ENCODE data around the gene KRTAP5-9.

KRTAP5-9 gene, protein sequence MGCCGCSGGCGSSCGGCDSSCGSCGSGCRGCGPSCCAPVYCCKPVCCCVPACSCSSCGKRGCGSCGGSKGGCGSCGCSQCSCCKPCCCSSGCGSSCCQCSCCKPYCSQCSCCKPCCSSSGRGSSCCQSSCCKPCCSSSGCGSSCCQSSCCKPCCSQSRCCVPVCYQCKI

DNA sequence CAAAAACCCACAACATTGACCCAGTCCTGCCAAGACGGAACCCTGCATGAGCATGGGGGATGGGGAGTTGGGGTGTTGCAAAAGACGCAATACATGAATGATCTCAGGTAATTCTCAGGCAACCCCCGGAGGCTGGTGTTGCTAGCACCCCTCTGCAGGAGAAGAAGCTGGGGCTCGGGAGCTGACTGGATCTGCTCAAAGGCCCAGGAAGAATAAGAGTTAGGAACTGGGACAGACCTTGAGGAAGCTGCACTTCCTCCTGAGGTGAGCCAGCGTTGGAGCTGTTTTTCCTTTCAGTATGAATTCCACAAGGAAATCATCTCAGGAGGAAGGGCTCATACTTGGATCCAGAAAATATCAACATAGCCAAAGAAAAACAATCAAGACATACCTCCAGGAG, at the start of gene KRTAP5-9:
TSS of gene KRTAP5-9 (plus strand) at position 301 of the 400 bp plus-strand sequence. CDS start 238 bp downstream, outside the sequence.
- H3K27me3 Mint-ChIP-seq, result peaks cover 20% of the 10 kb centered on the region
- H3K27ac Mint-ChIP-seq, result no peak within 1 kb of the TSS
- CTCF ChIA-PET, result no interaction called here
- DNase-seq, result no peak
- H3K4me1 Mint-ChIP-seq, result no peaks in the 10 kb centered on the region
- peaks cover 1% of the 10 kb centered on the region for H3K9me3 Mint-ChIP-seq
- no peak within 1 kb of the TSS for H3K4me3 Mint-ChIP-seq
- no peaks in the 10 kb centered on the region for H3K36me3 Mint-ChIP-seq

DNA sequence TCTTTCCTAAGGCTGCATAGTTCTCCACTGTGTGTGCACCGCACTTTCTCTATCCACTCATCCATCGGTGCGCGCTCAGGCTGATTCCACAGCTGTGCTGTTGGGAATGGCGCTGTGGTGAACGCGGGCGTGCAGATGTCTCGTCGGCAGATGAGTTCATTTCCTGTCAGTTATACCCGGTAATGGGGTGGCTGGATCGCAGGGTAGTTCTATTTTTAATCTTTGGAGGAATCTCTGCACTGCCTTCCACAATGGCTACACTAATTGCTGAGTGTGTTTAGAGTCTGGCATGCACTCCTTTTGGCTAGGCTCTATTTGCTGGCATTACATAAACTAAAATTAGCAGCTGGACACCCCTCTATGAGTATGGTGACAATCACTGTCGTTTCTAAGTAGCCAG, 49.1 kb upstream of the KRTAP5-9 start:
- CTCF ChIA-PET, result no interaction called here
- no peak for DNase-seq
- H3K9me3 Mint-ChIP-seq, result no peaks in the 10 kb centered on the region
- no peaks in the 10 kb centered on the region for H3K27me3 Mint-ChIP-seq
- H3K4me3 Mint-ChIP-seq, result no peak overlapping the region
- H3K36me3 Mint-ChIP-seq, result peaks cover 52% of the 10 kb centered on the region
- H3K4me1 Mint-ChIP-seq, result peaks cover 6% of the 10 kb centered on the region
- no peak overlapping the region for H3K27ac Mint-ChIP-seq

DNA sequence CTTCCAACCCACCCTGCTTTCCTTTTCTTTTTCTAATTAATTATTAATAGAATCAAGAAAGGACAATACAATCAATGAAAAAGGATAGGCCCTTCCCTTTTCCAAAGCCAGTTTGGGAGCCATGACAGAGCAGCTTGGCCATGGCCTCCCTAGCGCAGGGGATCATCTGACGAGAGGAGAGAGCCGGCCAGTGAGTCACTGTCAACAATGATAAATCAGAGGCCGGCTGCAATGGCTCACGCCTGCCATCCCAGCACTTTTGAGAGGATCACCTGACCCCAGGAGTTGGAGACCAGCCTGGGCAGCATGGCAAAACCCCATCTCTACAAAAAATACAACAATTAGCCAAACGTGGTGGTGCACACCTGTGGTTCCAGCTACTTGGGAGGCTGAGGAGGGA, 48.7 kb upstream of the KRTAP5-9 start:
- no peak overlapping the region for H3K27ac Mint-ChIP-seq
- H3K4me1 Mint-ChIP-seq, result peaks cover 6% of the 10 kb centered on the region
- H3K4me3 Mint-ChIP-seq, result no peak overlapping the region
- no peak for DNase-seq
- H3K27me3 Mint-ChIP-seq, result no peaks in the 10 kb centered on the region
- no peaks in the 10 kb centered on the region for H3K9me3 Mint-ChIP-seq
- CTCF ChIA-PET, result no interaction called here
- H3K36me3 Mint-ChIP-seq, result peaks cover 49% of the 10 kb centered on the region

DNA sequence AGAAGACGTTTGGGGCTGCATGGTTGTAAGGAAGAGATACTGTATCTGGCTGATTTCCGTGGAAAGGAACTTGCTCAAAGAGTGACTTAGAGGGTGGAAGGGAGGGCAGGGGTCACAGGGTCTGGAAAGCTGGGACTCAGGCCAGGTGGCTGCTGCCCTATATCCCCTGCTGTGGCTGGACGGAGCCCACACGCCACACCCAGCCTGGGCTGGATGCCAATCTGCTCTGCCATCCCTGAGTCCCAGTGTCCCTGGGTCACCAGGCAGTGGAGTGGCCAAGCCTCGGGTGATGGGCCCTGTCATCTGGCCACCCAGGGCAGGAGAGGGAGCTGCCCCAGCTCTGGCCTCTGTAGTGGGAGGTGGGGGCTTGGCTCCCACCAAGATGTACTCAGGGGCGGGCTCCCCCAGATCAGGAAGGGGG, 47.6 kb upstream of the KRTAP5-9 start:
- no peak for DNase-seq
- Mint-ChIP-seq H3K9me3 (no peaks in the 10 kb centered on the region), H3K4me1 (peaks cover 6% of the 10 kb centered on the region), H3K27me3 (no peaks in the 10 kb centered on the region), H3K4me3 (no peak overlapping the region), H3K27ac (no peak overlapping the region), H3K36me3 (peaks cover 48% of the 10 kb centered on the region)
- CTCF ChIA-PET, result no interaction called here

DNA sequence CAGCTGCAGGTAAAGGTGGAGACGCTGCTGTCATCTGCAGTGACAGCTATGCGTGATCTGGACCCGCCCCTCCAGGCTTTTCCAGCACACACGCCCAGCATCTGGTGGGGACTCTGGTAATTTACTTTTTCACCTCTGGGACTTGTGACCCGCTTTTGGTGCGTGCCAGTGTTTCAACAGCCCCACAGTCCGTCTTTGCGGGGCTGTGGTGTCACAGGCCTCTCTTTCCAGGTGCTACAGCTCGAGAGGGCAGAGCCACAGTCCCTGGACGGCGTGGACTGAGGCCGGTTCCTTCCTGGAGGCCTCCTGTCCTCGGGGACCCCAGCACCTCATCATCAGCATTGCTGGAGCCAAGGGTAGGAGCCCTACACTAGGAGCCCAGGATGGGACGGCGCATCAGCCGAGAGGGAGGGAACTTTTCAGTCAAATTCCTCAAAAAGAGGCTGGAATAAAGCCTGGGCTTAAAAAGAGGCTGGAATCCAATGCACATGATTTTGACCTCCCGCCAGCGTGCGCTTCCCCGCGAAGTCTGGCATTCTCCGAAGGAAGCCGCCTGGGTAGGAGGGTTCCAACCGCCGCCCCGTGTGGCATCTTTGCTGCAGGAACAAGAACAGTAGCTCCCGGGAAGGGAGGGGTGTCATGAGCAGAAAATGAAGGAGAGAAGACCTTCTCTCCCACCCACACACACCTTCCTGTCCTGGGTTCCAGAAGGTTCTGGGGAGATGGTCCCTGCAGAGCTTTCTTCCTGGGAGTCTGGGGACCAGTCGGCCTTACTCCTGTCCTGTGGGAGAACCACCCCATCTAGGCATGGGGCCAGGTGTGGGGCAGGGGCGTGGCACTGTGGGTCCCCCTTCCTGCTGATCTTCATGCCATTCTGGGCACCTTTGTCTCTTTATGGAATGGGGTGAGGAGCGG, 46.9 kb upstream of the KRTAP5-9 start:
- H3K27ac Mint-ChIP-seq, result no peak overlapping the region
- H3K9me3 Mint-ChIP-seq, result no peaks in the 10 kb centered on the region
- no peaks in the 10 kb centered on the region for H3K27me3 Mint-ChIP-seq
- peaks cover 6% of the 10 kb centered on the region for H3K4me1 Mint-ChIP-seq
- DNase-seq, result no peak
- no peak overlapping the region for H3K4me3 Mint-ChIP-seq
- CTCF ChIA-PET, result no interaction called here
- H3K36me3 Mint-ChIP-seq, result peaks cover 51% of the 10 kb centered on the region

DNA sequence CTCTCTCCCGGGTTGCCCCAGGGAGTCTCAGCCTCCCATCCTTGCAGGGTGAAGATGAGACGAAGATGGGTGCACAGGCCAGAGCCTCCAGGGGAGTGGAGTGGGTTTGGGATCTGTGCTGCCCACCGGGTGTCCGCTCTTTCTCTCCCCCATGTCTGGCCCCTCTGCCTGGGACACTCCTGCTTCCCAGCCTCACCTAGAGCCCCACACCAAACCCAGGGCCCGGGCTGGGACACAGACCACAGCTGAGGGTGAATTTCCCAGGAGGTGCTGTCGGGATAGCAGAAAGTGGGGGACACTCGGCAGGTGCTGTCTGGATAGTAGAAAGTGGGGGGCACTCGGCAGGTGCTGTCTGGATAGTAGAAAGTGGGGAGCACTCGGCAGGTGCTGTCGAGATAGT, 46.2 kb upstream of the KRTAP5-9 start:
- DNase-seq, result no peak
- Mint-ChIP-seq H3K9me3 (no peaks in the 10 kb centered on the region), H3K36me3 (peaks cover 52% of the 10 kb centered on the region), H3K4me3 (no peak overlapping the region), H3K27me3 (no peaks in the 10 kb centered on the region), H3K27ac (no peak overlapping the region), H3K4me1 (peaks cover 6% of the 10 kb centered on the region)
- CTCF ChIA-PET, result no interaction called here

DNA sequence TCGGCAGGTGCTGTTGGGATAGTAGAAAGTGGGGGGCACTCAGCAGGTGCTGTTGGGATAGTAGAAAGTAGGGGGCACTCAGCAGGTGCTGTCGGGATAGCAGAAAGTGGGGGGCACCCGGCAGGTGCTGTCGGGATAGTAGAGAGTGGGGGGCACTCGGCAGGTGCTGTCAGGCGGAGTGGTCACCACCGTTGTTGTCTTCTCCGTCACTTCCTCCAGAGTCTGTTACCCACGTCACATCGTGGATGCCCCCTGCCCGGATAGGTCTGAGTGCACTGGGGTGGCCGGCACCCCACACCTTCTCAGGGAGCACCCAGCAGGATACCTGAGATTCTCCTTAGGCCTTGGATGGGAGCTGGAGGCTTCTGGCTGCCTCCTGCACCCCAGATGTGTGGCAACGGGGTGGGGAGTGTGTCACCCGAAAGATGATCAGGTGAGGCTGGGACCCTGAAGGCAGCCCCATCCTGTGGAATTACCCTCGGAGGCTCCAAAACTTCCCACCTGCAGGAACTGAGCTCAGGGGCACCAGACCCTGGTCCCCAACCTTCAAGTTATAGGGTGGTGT, 45.3 kb upstream of the KRTAP5-9 start:
- CTCF ChIA-PET, result no interaction called here
- no peaks in the 10 kb centered on the region for H3K27me3 Mint-ChIP-seq
- peaks cover 44% of the 10 kb centered on the region for H3K36me3 Mint-ChIP-seq

DNA sequence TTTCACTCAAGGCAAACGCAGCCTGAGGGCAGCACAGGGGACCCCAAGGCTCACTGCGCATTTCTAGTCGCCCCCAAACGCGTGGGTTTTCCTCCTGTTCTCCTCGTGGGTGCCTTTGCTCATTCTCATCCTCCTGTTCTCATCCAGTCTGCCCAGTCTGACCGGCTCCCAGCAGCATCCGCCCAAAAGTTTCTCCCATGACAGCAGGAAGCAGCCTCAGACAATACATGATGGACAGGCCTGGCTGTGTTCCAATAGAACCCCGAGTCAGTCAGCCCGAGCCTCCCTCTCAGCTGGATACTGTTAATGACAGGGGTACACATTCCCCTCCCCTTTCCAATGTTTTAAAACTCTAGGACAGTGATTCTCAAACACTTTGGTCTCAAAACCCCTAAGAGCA, 43.7 kb upstream of the KRTAP5-9 start:
- DNase-seq, result no peak
- no peak overlapping the region for H3K27ac Mint-ChIP-seq
- H3K36me3 Mint-ChIP-seq, result peaks cover 32% of the 10 kb centered on the region
- H3K4me1 Mint-ChIP-seq, result no peaks in the 10 kb centered on the region
- CTCF ChIA-PET, result no interaction called here
- no peak overlapping the region for H3K4me3 Mint-ChIP-seq
- no peaks in the 10 kb centered on the region for H3K27me3 Mint-ChIP-seq
- peaks cover 13% of the 10 kb centered on the region for H3K9me3 Mint-ChIP-seq

More for the DNA sequence above, 45.3 kb upstream of the KRTAP5-9 start:
- no peak overlapping the region for H3K27ac Mint-ChIP-seq
- H3K4me3 Mint-ChIP-seq, result no peak overlapping the region
- H3K9me3 Mint-ChIP-seq, result peaks cover 1% of the 10 kb centered on the region
- no peak for DNase-seq
- H3K4me1 Mint-ChIP-seq, result peaks cover 6% of the 10 kb centered on the region

DNA sequence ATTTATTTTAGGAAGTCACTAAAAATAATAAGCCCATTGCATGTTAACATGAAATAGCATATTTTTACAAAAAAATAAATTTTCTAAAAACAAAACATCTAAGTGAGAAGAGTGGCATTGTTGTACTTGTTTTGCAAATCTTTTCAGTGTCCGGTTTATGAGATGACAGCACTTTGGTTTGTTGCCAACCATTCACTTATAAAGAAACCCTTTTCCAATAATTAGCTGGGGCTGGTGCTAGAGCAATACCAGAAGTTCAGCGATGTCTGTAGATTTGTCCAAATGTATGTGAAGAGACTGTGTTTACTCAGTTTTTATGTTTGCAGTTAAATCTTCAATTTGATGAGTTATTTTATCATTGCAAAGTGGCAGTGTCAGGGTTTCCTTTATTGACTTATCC, 43.2 kb upstream of the KRTAP5-9 start:
- no peak overlapping the region for H3K4me3 Mint-ChIP-seq
- peaks cover 30% of the 10 kb centered on the region for H3K36me3 Mint-ChIP-seq

DNA sequence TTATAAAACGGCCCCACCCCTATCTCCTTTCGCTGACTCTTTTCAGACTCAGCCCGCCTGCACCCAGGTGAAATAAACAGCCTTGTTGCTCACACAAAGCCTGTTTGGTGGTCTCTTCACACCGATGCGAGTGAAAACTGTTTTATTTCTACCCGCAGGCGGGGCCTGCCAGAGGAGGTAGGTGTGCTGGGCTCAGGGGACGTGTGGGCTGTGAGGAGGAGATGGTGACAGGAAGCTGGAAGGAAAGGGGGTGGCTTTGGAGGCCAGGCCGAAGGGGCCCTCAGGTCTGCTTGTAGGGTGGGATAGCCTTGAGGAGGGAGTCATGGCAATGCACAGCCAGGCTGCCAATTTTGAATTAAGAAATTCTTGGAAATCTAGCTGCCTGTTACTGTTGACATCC, 42.4 kb upstream of the KRTAP5-9 start:
- peaks cover 23% of the 10 kb centered on the region for H3K36me3 Mint-ChIP-seq
- CTCF ChIA-PET, result no interaction called here
- DNase-seq, result no peak
- no peak overlapping the region for H3K27ac Mint-ChIP-seq
- no peaks in the 10 kb centered on the region for H3K27me3 Mint-ChIP-seq
- H3K4me3 Mint-ChIP-seq, result no peak overlapping the region
- no peaks in the 10 kb centered on the region for H3K4me1 Mint-ChIP-seq
- H3K9me3 Mint-ChIP-seq, result peaks cover 22% of the 10 kb centered on the region

More for the DNA sequence above, 43.2 kb upstream of the KRTAP5-9 start:
- no peak overlapping the region for H3K27ac Mint-ChIP-seq
- no peaks in the 10 kb centered on the region for H3K27me3 Mint-ChIP-seq
- H3K4me1 Mint-ChIP-seq, result no peaks in the 10 kb centered on the region
- peaks cover 18% of the 10 kb centered on the region for H3K9me3 Mint-ChIP-seq
- CTCF ChIA-PET, result no interaction called here
- no peak for DNase-seq

DNA sequence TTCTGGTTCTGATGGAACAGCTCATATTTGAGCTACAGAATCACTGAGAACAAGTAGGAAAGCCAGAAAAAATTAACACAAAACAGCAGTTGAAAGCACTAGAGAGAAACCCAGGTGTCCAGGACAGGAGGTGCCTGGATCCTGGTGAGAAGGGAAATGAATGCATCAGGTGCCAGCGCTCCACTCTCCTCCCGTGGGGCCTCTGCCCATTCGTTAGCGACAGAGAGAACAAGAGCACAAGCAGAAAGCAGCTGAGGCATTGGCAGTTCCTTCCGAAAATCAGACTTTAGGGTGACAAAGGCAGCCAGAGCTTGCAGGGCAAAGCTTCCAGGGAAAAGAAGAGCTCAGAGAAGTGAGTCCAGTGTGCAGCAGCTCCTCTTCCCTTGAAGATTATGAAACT, 41.1 kb upstream of the KRTAP5-9 start:
- Mint-ChIP-seq H3K4me1 (no peaks in the 10 kb centered on the region), H3K27ac (no peak overlapping the region), H3K4me3 (no peak overlapping the region), H3K9me3 (peaks cover 27% of the 10 kb centered on the region), H3K36me3 (peaks cover 22% of the 10 kb centered on the region), H3K27me3 (no peaks in the 10 kb centered on the region)
- CTCF ChIA-PET, result no interaction called here
- no peak for DNase-seq

DNA sequence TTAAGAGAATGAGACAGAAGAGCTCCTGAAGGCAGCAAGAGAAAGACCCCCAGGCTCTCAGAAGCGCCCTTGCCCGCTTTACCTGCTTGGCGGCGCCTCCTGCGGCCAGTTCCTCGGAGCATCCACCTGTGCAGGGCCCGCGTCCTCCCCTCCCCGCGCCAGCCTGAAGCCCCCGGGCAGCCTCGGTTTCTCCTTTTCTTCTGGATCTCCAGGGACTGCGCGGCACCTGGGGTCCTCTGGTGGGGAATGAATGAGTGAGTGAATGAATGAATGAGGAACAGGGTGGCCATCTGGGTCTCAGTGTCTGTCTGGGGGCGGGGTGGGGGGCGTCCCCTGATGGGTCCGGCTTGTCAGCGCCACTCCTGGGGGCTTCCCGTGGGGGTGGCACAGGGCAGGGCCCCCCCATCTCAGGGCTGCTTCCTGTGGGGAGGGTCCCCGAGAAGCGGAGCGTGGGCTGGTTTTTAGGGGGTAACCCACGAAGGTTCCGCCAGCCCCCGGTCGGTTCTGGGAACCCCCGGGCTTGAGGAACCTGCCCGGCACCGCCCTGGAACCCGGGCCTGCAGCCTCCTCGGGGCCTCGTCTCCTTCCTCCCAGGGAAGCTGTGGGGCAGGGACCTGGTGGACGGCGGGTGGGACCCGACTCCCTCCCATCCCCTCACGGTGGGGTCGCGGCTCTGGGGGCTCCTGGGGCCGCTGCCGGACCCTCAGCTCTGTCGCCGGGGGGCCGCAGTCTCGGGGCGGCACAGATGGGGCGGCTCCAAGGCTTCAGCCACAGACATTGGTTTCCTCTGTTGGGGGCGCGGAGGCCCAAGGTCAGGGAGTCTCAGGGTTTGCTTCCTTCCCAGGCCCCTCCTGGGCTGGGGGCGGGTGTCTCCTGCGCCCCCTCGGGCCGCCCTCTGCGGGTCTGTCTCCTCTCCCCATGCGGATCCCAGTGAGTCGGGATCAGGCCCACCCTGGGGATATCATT, 29.4 kb upstream of the KRTAP5-9 start:
- Mint-ChIP-seq H3K4me1 (no peaks in the 10 kb centered on the region), H3K9me3 (peaks cover 13% of the 10 kb centered on the region), H3K27me3 (no peaks in the 10 kb centered on the region), H3K4me3 (no peak overlapping the region), H3K36me3 (no peaks in the 10 kb centered on the region), H3K27ac (no peak overlapping the region)
- CTCF ChIA-PET, result no interaction called here
- no peak for DNase-seq

DNA sequence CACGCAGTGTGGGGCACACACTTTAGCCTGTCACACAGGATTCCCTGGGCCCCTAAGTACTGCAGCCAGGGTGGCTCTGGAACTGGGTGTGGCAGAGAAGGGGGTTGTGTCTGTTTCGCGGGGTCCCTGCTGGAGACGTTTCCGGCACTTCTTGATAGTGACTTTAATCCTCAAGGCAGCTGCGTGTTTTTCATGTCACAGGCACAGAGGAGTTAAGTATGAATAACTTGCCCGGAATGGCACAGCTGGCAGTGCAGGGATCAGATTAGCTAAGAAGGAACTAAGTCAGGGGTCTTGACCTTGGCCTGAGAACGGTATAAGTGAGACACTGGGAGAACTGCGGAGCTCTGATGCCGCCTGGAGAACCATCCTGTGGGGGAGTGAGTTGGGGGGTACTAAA, 28.7 kb upstream of the KRTAP5-9 start:
- no peak for DNase-seq
- CTCF ChIA-PET, result no interaction called here
- no peaks in the 10 kb centered on the region for H3K4me1 Mint-ChIP-seq
- H3K27ac Mint-ChIP-seq, result no peak overlapping the region
- H3K27me3 Mint-ChIP-seq, result no peaks in the 10 kb centered on the region
- peaks cover 13% of the 10 kb centered on the region for H3K9me3 Mint-ChIP-seq
- no peaks in the 10 kb centered on the region for H3K36me3 Mint-ChIP-seq
- H3K4me3 Mint-ChIP-seq, result no peak overlapping the region

Measured in activated naive CD4-positive, alpha-beta T cell treated with anti-CD3 and anti-CD28 coated beads, Interleukin-2, amount 10 ng/mL, durations not matched to agents 7 days and 5 days (primary cell).